Measurements from ENCODE around the gene ANKRD31.

ANKRD31 gene, protein sequence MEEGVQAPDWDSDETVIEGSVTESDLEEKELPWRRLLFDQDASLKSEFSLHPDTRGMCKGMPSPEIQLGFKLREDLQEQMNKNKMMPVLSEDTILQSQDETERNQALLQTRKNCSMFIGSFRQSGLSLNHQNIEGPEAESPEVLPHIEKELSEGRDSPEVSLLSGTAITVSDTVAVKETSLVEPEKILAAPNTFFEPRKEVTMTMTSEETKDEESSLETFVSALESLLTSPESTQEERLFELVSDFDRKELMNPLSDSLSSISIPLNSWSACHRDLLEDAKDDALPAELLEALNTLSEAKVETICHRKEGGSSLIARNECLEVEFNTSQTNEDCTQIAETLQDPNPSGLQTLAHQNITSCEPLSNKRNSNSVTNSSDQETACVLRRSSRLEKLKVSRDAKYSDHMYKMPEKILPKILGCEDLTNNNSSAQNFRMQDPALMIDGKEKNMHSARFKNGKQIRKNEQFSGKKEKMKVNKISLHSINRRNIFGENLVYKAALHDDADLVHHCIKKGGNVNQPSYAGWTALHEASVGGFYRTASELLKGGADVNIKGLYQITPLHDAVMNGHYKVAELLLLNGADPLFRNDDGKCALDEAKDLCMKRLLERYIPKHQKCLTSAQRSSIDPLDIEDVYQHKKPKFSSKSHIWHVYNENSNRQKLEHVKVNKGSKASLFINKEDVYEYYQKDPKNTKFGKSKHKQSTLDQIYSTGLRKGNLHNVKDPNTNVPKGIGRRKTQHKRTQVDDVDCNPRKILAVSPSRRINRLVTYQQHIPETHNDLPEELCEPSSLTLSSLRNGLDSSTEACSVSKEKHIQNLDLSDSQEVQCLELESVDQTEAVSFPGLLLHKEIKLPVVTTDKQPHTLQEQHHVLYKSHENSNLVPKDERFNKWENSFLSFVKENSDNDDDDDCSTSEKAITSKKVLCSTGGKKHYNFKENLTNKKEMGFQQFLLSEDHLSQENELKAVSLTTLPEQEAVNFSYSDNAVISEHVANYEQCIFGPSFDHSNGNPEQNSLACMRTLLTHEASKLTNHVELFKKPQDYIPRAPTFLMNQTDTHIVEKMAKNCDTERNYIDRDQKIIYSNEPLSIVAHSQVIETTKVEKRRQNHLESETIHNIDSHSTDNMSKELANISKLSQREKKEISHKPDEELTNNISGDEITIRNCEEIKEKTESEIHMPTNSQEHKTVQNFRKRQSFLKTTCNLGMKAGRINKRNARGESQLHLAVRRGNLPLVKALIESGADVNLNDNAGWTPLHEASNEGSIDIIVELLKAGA (N-terminal part only)

GRCh38 chr5:75236322-75237316 lies at the start of gene ANKRD31:
Gene ANKRD31, minus strand, starts transcription at chr5:75236878. Its CDS starts 192 bp downstream, at chr5:75236686.
- Histone ChIP-seq H3K9ac (ENCODE audit: low read depth in 1 of 2, low read length in 2 of 2) (peak within 1 kb of the TSS; percentile 81 to 89), H3K27ac (ENCODE audit: low read depth, low read length) (peak within 1 kb of the TSS; percentile 43), H3K9me3 (ENCODE audit: control insufficient read depth in 1 of 2, low read length in 2 of 2) (no peaks in the 10 kb centered on the region), H3K36me3 (ENCODE audit: control insufficient read depth in 1 of 2, insufficient read depth in 2 of 2, low read length in 2 of 2) (no peaks in the 10 kb centered on the region), H3K4me3 (ENCODE audit: low read depth in 1 of 2, low read length in 2 of 2) (peak within 1 kb of the TSS; percentile 94 to 98), H3K4me1 (ENCODE audit: control insufficient read depth in 1 of 2, insufficient read depth in 2 of 2, low read length in 2 of 2) (peaks cover 5 to 9% of the 10 kb centered on the region in 2 donors), H3K27me3 (ENCODE audit: control insufficient read depth in 1 of 2, insufficient read depth in 2 of 2, low read length in 2 of 2) (no peaks in the 10 kb centered on the region)

DNA sequence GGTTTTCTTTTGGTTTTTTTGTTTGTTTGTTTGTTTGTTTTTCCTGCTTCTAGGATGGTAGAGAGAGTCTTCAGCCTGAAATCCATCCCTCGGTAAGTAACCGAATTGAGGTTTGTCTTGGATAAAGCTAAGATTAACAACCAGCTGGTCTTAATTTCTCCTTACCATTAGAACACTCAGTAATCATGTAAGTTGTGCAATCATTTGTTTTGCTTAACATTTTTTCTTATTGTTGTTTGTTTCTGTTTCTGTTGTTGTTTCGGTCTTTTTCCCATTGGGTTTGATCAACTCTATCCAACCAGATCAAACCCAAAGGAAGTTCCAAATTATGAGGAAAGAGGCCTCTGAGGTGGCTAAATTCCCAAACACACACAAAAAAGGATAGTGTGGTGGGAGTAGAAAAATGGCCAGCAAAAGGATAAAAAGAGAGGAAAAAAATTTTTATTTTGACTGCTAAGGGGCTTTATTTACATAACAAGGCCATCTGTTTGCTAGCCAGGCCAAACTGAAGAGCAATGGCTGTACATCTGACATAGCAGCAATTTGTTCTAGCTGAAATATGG lies 49.6 kb upstream of the ANKRD31 start:
- no peak overlapping the region for H3K27ac ChIP-seq (ENCODE audit: low read depth, low read length)
- H3K4me1 ChIP-seq (ENCODE audit: control insufficient read depth in 1 of 2, insufficient read depth in 2 of 2, low read length in 2 of 2) = no peaks in the 10 kb centered on the region
- H3K9ac ChIP-seq (ENCODE audit: low read depth in 1 of 2, low read length in 2 of 2) = no peak overlapping the region
- no peaks in the 10 kb centered on the region for H3K36me3 ChIP-seq (ENCODE audit: control insufficient read depth in 1 of 2, insufficient read depth in 2 of 2, low read length in 2 of 2)
- no peaks in the 10 kb centered on the region for H3K27me3 ChIP-seq (ENCODE audit: control insufficient read depth in 1 of 2, insufficient read depth in 2 of 2, low read length in 2 of 2)
- no peaks in the 10 kb centered on the region for H3K9me3 ChIP-seq (ENCODE audit: control insufficient read depth in 1 of 2, low read length in 2 of 2)
- no peak overlapping the region for H3K4me3 ChIP-seq (ENCODE audit: low read depth in 1 of 2, low read length in 2 of 2)

- Histone ChIP-seq H3K36me3 (ENCODE audit: control insufficient read depth in 1 of 2, insufficient read depth in 2 of 2, low read length in 2 of 2) (no peaks in the 10 kb centered on the region), H3K4me3 (ENCODE audit: low read depth in 1 of 2, low read length in 2 of 2) (no peak overlapping the region), H3K4me1 (ENCODE audit: control insufficient read depth in 1 of 2, insufficient read depth in 2 of 2, low read length in 2 of 2) (peaks cover 0 to 6% of the 10 kb centered on the region in 2 donors), H3K9ac (ENCODE audit: low read depth in 1 of 2, low read length in 2 of 2) (no peak overlapping the region), H3K9me3 (ENCODE audit: control insufficient read depth in 1 of 2, low read length in 2 of 2) (no peaks in the 10 kb centered on the region), H3K27ac (ENCODE audit: low read depth, low read length) (no peak overlapping the region), H3K27me3 (ENCODE audit: control insufficient read depth in 1 of 2, insufficient read depth in 2 of 2, low read length in 2 of 2) (no peaks in the 10 kb centered on the region)
Observed at GRCh38 chr5:75282581-75282980, 45.9 kb upstream of the ANKRD31 start.

GRCh38 chr5:75281716-75282465 lies 45.2 kb upstream of the ANKRD31 start:
- no peaks in the 10 kb centered on the region for H3K27me3 ChIP-seq (ENCODE audit: control insufficient read depth in 1 of 2, insufficient read depth in 2 of 2, low read length in 2 of 2)
- no peak overlapping the region for H3K4me3 ChIP-seq (ENCODE audit: low read depth in 1 of 2, low read length in 2 of 2)

DNA sequence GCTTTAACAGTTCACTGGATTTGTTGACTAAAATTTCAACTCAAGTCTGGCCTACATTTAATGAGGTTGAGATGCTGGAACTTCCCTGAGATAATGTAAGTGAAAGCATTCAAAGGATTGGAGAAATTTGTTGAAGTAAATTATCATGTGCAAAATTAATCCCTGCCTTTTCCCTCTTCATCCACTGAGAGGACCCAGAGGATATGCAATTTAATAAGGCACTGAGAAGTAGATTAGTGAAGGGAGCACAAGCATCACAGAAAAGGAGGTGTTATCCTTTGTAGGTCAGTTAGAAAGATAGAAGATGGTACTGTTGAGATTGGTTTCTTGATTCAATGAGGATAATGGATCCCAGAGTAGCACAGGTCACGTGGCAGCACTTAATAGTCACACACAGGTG lies 42.6 kb upstream of the ANKRD31 start:
- Histone ChIP-seq H3K9ac (ENCODE audit: low read depth in 1 of 2, low read length in 2 of 2) (no peak overlapping the region), H3K4me3 (ENCODE audit: low read depth in 1 of 2, low read length in 2 of 2) (no peak overlapping the region), H3K4me1 (ENCODE audit: control insufficient read depth in 1 of 2, insufficient read depth in 2 of 2, low read length in 2 of 2) (peaks cover 0 to 12% of the 10 kb centered on the region in 2 donors), H3K36me3 (ENCODE audit: control insufficient read depth in 1 of 2, insufficient read depth in 2 of 2, low read length in 2 of 2) (no peaks in the 10 kb centered on the region), H3K9me3 (ENCODE audit: control insufficient read depth in 1 of 2, low read length in 2 of 2) (no peaks in the 10 kb centered on the region), H3K27ac (ENCODE audit: low read depth, low read length) (no peak overlapping the region), H3K27me3 (ENCODE audit: control insufficient read depth in 1 of 2, insufficient read depth in 2 of 2, low read length in 2 of 2) (no peaks in the 10 kb centered on the region)

More at GRCh38 chr5:75281716-75282465, 45.2 kb upstream of the ANKRD31 start:
- H3K9me3 ChIP-seq (ENCODE audit: control insufficient read depth in 1 of 2, low read length in 2 of 2) = no peaks in the 10 kb centered on the region
- no peaks in the 10 kb centered on the region for H3K36me3 ChIP-seq (ENCODE audit: control insufficient read depth in 1 of 2, insufficient read depth in 2 of 2, low read length in 2 of 2)
- no peak overlapping the region for H3K9ac ChIP-seq (ENCODE audit: low read depth in 1 of 2, low read length in 2 of 2)
- H3K4me1 ChIP-seq (ENCODE audit: control insufficient read depth in 1 of 2, insufficient read depth in 2 of 2, low read length in 2 of 2) = peaks cover 0 to 12% of the 10 kb centered on the region in 2 donors
- no peak overlapping the region for H3K27ac ChIP-seq (ENCODE audit: low read depth, low read length)

GRCh38 chr5:75277463-75277862 lies 40.8 kb upstream of the ANKRD31 start:
- Histone ChIP-seq H3K4me3 (ENCODE audit: low read depth in 1 of 2, low read length in 2 of 2) (no peak overlapping the region), H3K27ac (ENCODE audit: low read depth, low read length) (no peak overlapping the region), H3K36me3 (ENCODE audit: control insufficient read depth in 1 of 2, insufficient read depth in 2 of 2, low read length in 2 of 2) (no peaks in the 10 kb centered on the region), H3K9ac (ENCODE audit: low read depth in 1 of 2, low read length in 2 of 2) (no peak overlapping the region), H3K27me3 (ENCODE audit: control insufficient read depth in 1 of 2, insufficient read depth in 2 of 2, low read length in 2 of 2) (no peaks in the 10 kb centered on the region), H3K9me3 (ENCODE audit: control insufficient read depth in 1 of 2, low read length in 2 of 2) (no peaks in the 10 kb centered on the region), H3K4me1 (ENCODE audit: control insufficient read depth in 1 of 2, insufficient read depth in 2 of 2, low read length in 2 of 2) (peaks cover 0 to 12% of the 10 kb centered on the region in 2 donors)

- H3K27ac ChIP-seq (ENCODE audit: low read depth, low read length) = no peak overlapping the region
- H3K9ac ChIP-seq (ENCODE audit: low read depth in 1 of 2, low read length in 2 of 2) = no peak overlapping the region
- H3K36me3 ChIP-seq (ENCODE audit: control insufficient read depth in 1 of 2, insufficient read depth in 2 of 2, low read length in 2 of 2) = no peaks in the 10 kb centered on the region
- H3K9me3 ChIP-seq (ENCODE audit: control insufficient read depth in 1 of 2, low read length in 2 of 2) = no peaks in the 10 kb centered on the region
- H3K4me1 ChIP-seq (ENCODE audit: control insufficient read depth in 1 of 2, insufficient read depth in 2 of 2, low read length in 2 of 2) = peaks cover 0 to 12% of the 10 kb centered on the region in 2 donors
- H3K4me3 ChIP-seq (ENCODE audit: low read depth in 1 of 2, low read length in 2 of 2) = no peak overlapping the region
- no peaks in the 10 kb centered on the region for H3K27me3 ChIP-seq (ENCODE audit: control insufficient read depth in 1 of 2, insufficient read depth in 2 of 2, low read length in 2 of 2)
Observed at GRCh38 chr5:75275756-75276155, 39.1 kb upstream of the ANKRD31 start.

- H3K4me1 ChIP-seq (ENCODE audit: control insufficient read depth in 1 of 2, insufficient read depth in 2 of 2, low read length in 2 of 2) = peaks cover 0 to 12% of the 10 kb centered on the region in 2 donors
- H3K9me3 ChIP-seq (ENCODE audit: control insufficient read depth in 1 of 2, low read length in 2 of 2) = no peaks in the 10 kb centered on the region
- no peaks in the 10 kb centered on the region for H3K36me3 ChIP-seq (ENCODE audit: control insufficient read depth in 1 of 2, insufficient read depth in 2 of 2, low read length in 2 of 2)
- no peak overlapping the region for H3K9ac ChIP-seq (ENCODE audit: low read depth in 1 of 2, low read length in 2 of 2)
- H3K27ac ChIP-seq (ENCODE audit: low read depth, low read length) = no peak overlapping the region
- H3K27me3 ChIP-seq (ENCODE audit: control insufficient read depth in 1 of 2, insufficient read depth in 2 of 2, low read length in 2 of 2) = no peaks in the 10 kb centered on the region
- H3K4me3 ChIP-seq (ENCODE audit: low read depth in 1 of 2, low read length in 2 of 2) = no peak overlapping the region
Observed at GRCh38 chr5:75275147-75275546, 38.5 kb upstream of the ANKRD31 start.

Data from duodenal mucosa (tissue), 2 donors.